ENCODE results near the gene GPS2.

- TF ChIP-seq CTCF (IDR thresholded peaks at IDR 0.05) = no peak
- TF ChIP-seq POLR2A (IDR thresholded peaks at IDR 0.05) = no peak
These were observed 39.9 kb upstream of the GPS2 start, which contains the start of gene TMEM95 for GRCh38 chr17:7355053-7355452.

All from heart left ventricle (tissue), 13 donors.